Neural cell (in vitro differentiated cells): Measurements from ENCODE around the gene SLC45A1.

Source experiments
- CTCF ChIP-seq: fragments of 450-650 bp; IDR thresholded peaks from 2 replicates; pipeline ENCODE4 v1.5.1; 2014; ENCODE audit warnings: antibody characterized with exemption, mild to moderate bottlenecking, moderate library complexity; ENCODE audit not compliant: poor library complexity, severe bottlenecking
- EZH2 ChIP-seq: fragments of 200-600, 300-800 bp; shearing (Covaris generic), sonication (generic); IDR thresholded peaks from 2 replicates; pipeline ENCODE4 v1.6.1; 2014; ENCODE audit warnings: antibody characterized with exemption, low read length, borderline replicate concordance, mild to moderate bottlenecking; ENCODE audit not compliant: insufficient read depth, poor library complexity, severe bottlenecking
- POLR2AphosphoS5 ChIP-seq: IDR thresholded peaks from 2 replicates; pipeline ENCODE4 v1.6.1; 2012

GRCh38 chr1:8349473-8349865, 31.6 kb downstream of the SLC45A1 start:
- no peak for TF ChIP-seq CTCF
- no peak for TF ChIP-seq EZH2
- TF ChIP-seq POLR2AphosphoS5: no peak
